DOHH2 (cell line): Measurements from ENCODE around the gene THRB.

Source experiments
- EZH2phosphoT487 ChIP-seq: fragments of 200-600 bp; sonication (generic); IDR thresholded peaks from 2 replicates; pipeline ENCODE4 v1.6.1; 2017; ENCODE audit warnings: borderline replicate concordance, mild to moderate bottlenecking, antibody characterized with exemption, low read length, moderate library complexity, mixed read lengths
- TF ChIP-seq, protein P1 (sequence below): fragments of 200-600 bp; sonication (generic); IDR thresholded peaks from one replicate; pipeline ENCODE4 v1.5.1; 2014; ENCODE audit warnings: antibody characterized with exemption, mild to moderate bottlenecking, low read depth, low read length; ENCODE audit not compliant: poor library complexity, severe bottlenecking

DNA sequence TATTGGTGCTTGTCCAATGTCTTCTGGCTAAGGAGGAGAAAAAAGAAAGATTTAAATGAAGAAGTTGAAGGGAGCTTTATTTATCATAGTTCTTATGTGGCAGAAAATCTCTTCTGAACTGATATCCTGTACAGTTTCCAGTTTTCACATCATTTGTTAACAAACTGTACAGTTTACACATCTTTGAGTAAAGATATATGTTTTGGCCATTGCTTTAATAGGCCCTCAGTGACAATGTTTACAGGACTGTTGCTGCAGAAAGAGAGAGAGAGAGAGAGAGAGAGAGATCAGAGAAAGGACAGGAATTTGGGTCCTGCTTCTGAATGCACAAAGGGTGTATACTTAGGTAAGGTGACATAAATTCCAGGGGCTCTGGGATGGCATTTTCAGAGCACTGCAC, 361.2 kb downstream of the THRB start:
- TF ChIP-seq, protein P1, sequence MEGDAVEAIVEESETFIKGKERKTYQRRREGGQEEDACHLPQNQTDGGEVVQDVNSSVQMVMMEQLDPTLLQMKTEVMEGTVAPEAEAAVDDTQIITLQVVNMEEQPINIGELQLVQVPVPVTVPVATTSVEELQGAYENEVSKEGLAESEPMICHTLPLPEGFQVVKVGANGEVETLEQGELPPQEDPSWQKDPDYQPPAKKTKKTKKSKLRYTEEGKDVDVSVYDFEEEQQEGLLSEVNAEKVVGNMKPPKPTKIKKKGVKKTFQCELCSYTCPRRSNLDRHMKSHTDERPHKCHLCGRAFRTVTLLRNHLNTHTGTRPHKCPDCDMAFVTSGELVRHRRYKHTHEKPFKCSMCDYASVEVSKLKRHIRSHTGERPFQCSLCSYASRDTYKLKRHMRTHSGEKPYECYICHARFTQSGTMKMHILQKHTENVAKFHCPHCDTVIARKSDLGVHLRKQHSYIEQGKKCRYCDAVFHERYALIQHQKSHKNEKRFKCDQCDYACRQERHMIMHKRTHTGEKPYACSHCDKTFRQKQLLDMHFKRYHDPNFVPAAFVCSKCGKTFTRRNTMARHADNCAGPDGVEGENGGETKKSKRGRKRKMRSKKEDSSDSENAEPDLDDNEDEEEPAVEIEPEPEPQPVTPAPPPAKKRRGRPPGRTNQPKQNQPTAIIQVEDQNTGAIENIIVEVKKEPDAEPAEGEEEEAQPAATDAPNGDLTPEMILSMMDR, result no peak
- no peak for TF ChIP-seq EZH2phosphoT487
